SK-N-SH (cell line): ENCODE data around the gene PTX3. TPM values are rescaled to one million over a fixed set of nuclear protein-coding genes. Genes with fewer than 3 reads are reported as not detected.

Experiments used
- CTCF ChIA-PET: fragments of 300-600, 350-600 bp; formaldehyde crosslinking; extraction: SDS; loops from one replicate; lab custom pipeline; 2021; lab: Yijun Ruan, JAX
- POLR2A ChIA-PET: fragments of 350-600 bp; sonication (Branson Sonifier 250); formaldehyde crosslinking; extraction: SDS; loops from one replicate; lab custom pipeline; 2020; ENCODE audit warnings: antibody characterized with exemption, inconsistent platforms; lab: Yijun Ruan, JAX
- DNase-seq: peaks from one replicate; pipeline ENCODE4 v3.0.0; 2012
- H2AFZ ChIP-seq: fragments of 200-600 bp; sonication (generic); 2 replicates; pipeline ENCODE4 v1.8.1; 2016; ENCODE audit warnings: antibody characterized with exemption, mild to moderate bottlenecking, low read depth
- H3F3A ChIP-seq: fragments of 200-600 bp; sonication (generic); replicated peaks from 2 replicates; pipeline ENCODE3; 2016; ENCODE audit warnings: antibody characterized with exemption, mild to moderate bottlenecking; ENCODE audit not compliant: insufficient read depth
- H3K27ac ChIP-seq, 2 experiments: fragments of 200-500 bp in 1 of 2; fragments of 200-600 bp in 1 of 2; sonication (Bioruptor generic) in 1 of 2; sonication (generic), shearing (Covaris generic) in 1 of 2; 2 replicates each; pipeline versions ENCODE4 v1.5.1 to v1.6.1; 2014 to 2016; ENCODE audit warnings: low read depth in 2 of 2, inconsistent platforms in 1 of 2, low read length in 1 of 2, mild to moderate bottlenecking in 1 of 2, mixed read lengths in 1 of 2
- H3K27me3 ChIP-seq: fragments of 200-600 bp; sonication (generic), shearing (Covaris generic); 2 replicates; pipeline ENCODE4 v1.6.1; 2016; ENCODE audit warnings: mixed run types; ENCODE audit not compliant: insufficient read depth
- H3K36me3 ChIP-seq, 2 experiments: fragments of 200-500 bp in 1 of 2; fragments of 200-600 bp in 1 of 2; sonication (Bioruptor generic) in 1 of 2; sonication (generic) in 1 of 2; replicated peaks in 1 of 2; 2 replicates each; pipeline versions ENCODE3 to v1.5.1; 2014 to 2016; ENCODE audit warnings: low read length in 1 of 2, mild to moderate bottlenecking in 1 of 2; ENCODE audit not compliant: insufficient read depth in 2 of 2, control insufficient read depth in 1 of 2
- H3K4me1 ChIP-seq, 2 experiments: fragments of 200-500 bp in 1 of 2; fragments of 200-600 bp in 1 of 2; sonication (Bioruptor generic) in 1 of 2; sonication (generic), shearing (Covaris generic) in 1 of 2; 2 replicates each; pipeline versions ENCODE4 v1.5.1 to v1.6.1; 2014 to 2016; ENCODE audit warnings: low read depth in 1 of 2, low read length in 1 of 2, mixed run types in 1 of 2; ENCODE audit not compliant: insufficient read depth in 2 of 2, control insufficient read depth in 1 of 2
- H3K4me2 ChIP-seq: fragments of 200-600 bp; sonication (generic), shearing (Covaris generic); 2 replicates; pipeline ENCODE4 v1.6.1; 2017; ENCODE audit warnings: mixed run types
- H3K4me3 ChIP-seq, 2 experiments: fragments of 200-500 bp in 1 of 2; fragments of 200-600 bp in 1 of 2; sonication (Bioruptor generic) in 1 of 2; sonication (generic), shearing (Covaris generic) in 1 of 2; 2 replicates each; pipeline versions ENCODE4 v1.5.1 to v1.8.1; 2014 to 2016; ENCODE audit warnings: low read depth in 2 of 2, inconsistent platforms in 1 of 2, low read length in 1 of 2, mild to moderate bottlenecking in 1 of 2, mixed read lengths in 1 of 2, moderate library complexity in 1 of 2
- H3K79me2 ChIP-seq: fragments of 200-600 bp; sonication (generic); 2 replicates; pipeline ENCODE4 v1.8.1; 2017; ENCODE audit warnings: mild to moderate bottlenecking; ENCODE audit not compliant: insufficient read depth
- H3K9ac ChIP-seq: fragments of 200-600 bp; sonication (generic); 2 replicates; pipeline ENCODE4 v1.6.1; 2017; ENCODE audit warnings: mixed run types
- H3K9me2 ChIP-seq: fragments of 200-600 bp; sonication (generic); 2 replicates; pipeline ENCODE4 v1.6.1; 2017; ENCODE audit warnings: mixed run types
- H3K9me3 ChIP-seq: fragments of 200-600 bp; sonication (generic); 2 replicates; pipeline ENCODE4 v1.6.1; 2017; ENCODE audit warnings: mixed run types, mild to moderate bottlenecking, moderate library complexity
- H4K20me1 ChIP-seq: fragments of 200-600 bp; sonication (generic); 2 replicates; pipeline ENCODE4 v1.6.1; 2017; ENCODE audit warnings: mild to moderate bottlenecking, mixed run types; ENCODE audit not compliant: insufficient read depth
- CHD2 ChIP-seq: fragments of 150-350 bp; IDR thresholded peaks from 2 replicates; pipeline ENCODE4 v1.6.1; 2018; ENCODE audit warnings: low read length; ENCODE audit not compliant: partially characterized antibody
- EP300 ChIP-seq, 2 experiments: IDR thresholded peaks; 2 replicates each; pipeline versions ENCODE4 v1.4.0 to v1.6.1; 2012; ENCODE audit warnings: borderline replicate concordance in 1 of 2, low read depth in 1 of 2, low read length in 1 of 2
- FOSL2 ChIP-seq: IDR thresholded peaks from 2 replicates; pipeline ENCODE4 v1.4.0; 2012; ENCODE audit warnings: low read depth, mild to moderate bottlenecking, moderate library complexity, borderline replicate concordance
- GABPA ChIP-seq: IDR thresholded peaks from 2 replicates; pipeline ENCODE4 v1.4.0; 2012; ENCODE audit warnings: low read depth, mild to moderate bottlenecking
- GATA2 ChIP-seq: sonication (generic); formaldehyde crosslinking; IDR thresholded peaks from 2 replicates; pipeline ENCODE4 v1.5.0; 2020; ENCODE audit warnings: mild to moderate bottlenecking, missing genetic modification reagents
- MEF2A ChIP-seq: IDR thresholded peaks from 2 replicates; pipeline ENCODE4 v1.4.0; 2012; ENCODE audit warnings: low read depth, borderline replicate concordance
- MXI1 ChIP-seq: IDR thresholded peaks from 2 replicates; pipeline ENCODE4 v1.6.1; 2012; ENCODE audit warnings: mild to moderate bottlenecking, low read depth, low read length, improper control_type of control experiment
- NRF1 ChIP-seq: IDR thresholded peaks from 2 replicates; pipeline ENCODE4 v1.6.1; 2012; ENCODE audit warnings: low read depth, mild to moderate bottlenecking, low read length
- PBX3 ChIP-seq: IDR thresholded peaks from 2 replicates; pipeline ENCODE4; 2012
- POLR2AphosphoS5 ChIP-seq: IDR thresholded peaks from 2 replicates; pipeline ENCODE4 v1.6.1; 2012; ENCODE audit warnings: low read depth, low read length
- RAD21 ChIP-seq: IDR thresholded peaks from 2 replicates; pipeline ENCODE4 v1.6.1; 2012; ENCODE audit warnings: mild to moderate bottlenecking, low read length
- REST ChIP-seq: IDR thresholded peaks from 2 replicates; pipeline ENCODE4 v1.6.1; 2012; ENCODE audit warnings: mild to moderate bottlenecking, low read depth, low read length, moderate library complexity
- TAF1 ChIP-seq: IDR thresholded peaks from 2 replicates; pipeline ENCODE4 v1.6.1; 2012; ENCODE audit warnings: low read depth, mild to moderate bottlenecking, low read length, moderate library complexity, borderline replicate concordance
- TEAD4 ChIP-seq: IDR thresholded peaks from 2 replicates; pipeline ENCODE4 v1.4.0; 2012; ENCODE audit warnings: mild to moderate bottlenecking, borderline replicate concordance; ENCODE audit not compliant: insufficient read depth
- WGBS: methylation state at CpG from one replicate; pipeline ENCODE4 v1.1.6; 2017; ENCODE audit warnings: low lambda C conversion rate; 5-methylcytosine and 5-hydroxymethylcytosine counted together
- polyA plus RNA-seq, 3 experiments: library from polyadenylated mRNA; depleted of rRNA; stranded (reverse); fragments of >200 nt; gene quantifications; 2 replicates each; pipeline ENCODE4 v1.2.3, GENCODE V29; 2012
- TF ChIP-seq, protein P1 (sequence below): IDR thresholded peaks from 2 replicates; pipeline ENCODE4 v1.4.0; 2012; ENCODE audit warnings: low read depth

The PTX3 gene
- polyA plus RNA-seq, 1 of the 3 experiments (the other 2 are of a cell fraction) = 208 TPM

DNA sequence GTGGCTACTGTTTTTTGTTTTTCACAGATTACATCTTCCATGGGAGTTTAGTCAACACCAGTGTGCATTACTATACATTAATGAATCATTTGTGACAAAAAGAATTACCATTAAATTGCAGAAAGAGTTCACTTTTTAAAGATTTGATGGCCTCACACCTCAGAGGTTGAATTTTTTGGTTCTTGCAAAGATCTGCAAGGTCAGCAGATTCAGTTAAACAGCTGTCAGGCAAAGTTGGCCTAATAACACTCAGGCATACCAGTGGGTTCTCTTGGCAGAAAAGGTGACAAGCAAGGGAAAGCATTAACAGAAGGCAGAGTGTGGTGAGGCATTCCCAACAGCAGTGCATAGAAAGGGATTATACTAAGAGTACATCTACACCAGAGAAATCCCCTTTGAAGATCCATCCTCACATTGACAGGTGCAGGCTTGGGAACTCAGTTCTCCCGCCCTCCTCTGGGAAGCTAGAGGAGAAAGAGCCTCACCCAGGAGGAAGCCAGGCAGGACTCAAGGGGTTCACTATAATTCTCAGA, 24.3 kb upstream of the PTX3 start (continued):
- TF ChIP-seq REST (no peak), NRF1 (no peak), RAD21 (no peak)
- TF ChIP-seq, all 33 proteins: peak for 0

- no peak overlapping the region for H3K4me3 ChIP-seq
- peaks cover 0 to 6% of the 10 kb centered on the region in 2 experiments; a peak in 2 of 4 replicates for H3K4me1 ChIP-seq
- no peak overlapping the region for H2AFZ ChIP-seq
- no peaks in the 10 kb centered on the region for H3F3A ChIP-seq
- no peaks in the 10 kb centered on the region for H4K20me1 ChIP-seq
- TF ChIP-seq TEAD4 (no peak), CHD2 (no peak), GATA2 (CRISPR knock-in tag) (no peak), EP300 (IDR thresholded peaks at IDR 0.05; ENCODE audit: borderline replicate concordance in 1 of 2, low read depth in 1 of 2, low read length in 1 of 2) (no peak)
- no peaks in the 10 kb centered on the region for H3K9me2 ChIP-seq
- DNase-seq = no peak
- ChIA-PET POLR2A (no interaction called here), CTCF (no interaction called here)
- peaks cover 3% of the 10 kb centered on the region; the same call in 1 of the 2 replicates for H3K79me2 ChIP-seq
- H3K9ac ChIP-seq = no peak overlapping the region
- peaks cover 0 to 3% of the 10 kb centered on the region in 2 experiments for H3K36me3 ChIP-seq
- H3K9me3 ChIP-seq = no peaks in the 10 kb centered on the region
- H3K27me3 ChIP-seq = no peaks in the 10 kb centered on the region
- H3K4me2 ChIP-seq = no peak overlapping the region
- H3K27ac ChIP-seq = no peak overlapping the region
Measured at GRCh38 chr3:157414861-157415260, 21.8 kb upstream of the PTX3 start.

DNA sequence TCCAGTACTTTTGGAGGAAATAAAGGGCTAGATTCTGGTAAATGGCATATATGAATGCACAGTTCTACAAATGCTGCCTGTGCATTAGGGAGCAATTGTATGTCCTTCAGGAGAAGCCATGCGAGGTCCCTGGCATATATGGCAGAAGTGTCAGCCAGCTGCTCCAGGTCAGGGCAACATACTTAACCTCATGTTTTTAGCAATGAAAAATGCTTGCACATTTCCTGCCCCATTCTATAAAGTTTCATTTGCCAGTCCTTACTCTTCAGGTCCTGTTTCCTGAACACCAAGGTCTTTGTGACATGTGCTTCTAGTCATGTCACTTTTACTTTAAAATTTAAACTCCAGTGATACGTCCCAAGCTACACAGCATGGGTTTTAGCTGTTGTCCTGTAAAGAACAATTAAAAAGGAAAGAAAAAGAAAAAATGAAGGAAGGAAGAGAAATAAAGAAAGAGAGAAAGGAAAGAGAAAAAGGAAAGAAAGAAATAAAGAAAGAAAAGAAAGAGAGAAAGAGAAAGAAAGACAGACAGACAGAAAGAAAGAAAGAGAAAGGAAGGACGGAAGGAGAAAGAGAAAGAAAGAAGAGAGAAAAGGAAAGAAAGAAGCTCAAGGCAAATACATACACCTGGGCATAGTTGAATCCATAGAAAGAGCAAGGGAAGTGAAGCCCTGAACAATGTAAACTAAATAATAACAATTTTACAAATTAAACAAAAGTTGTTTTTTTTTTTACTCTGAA, 20.1 kb upstream of the PTX3 start:
- WGBS = 94% methylated on average over 3 of the region's 3 CpGs
- ChIA-PET POLR2A (no interaction called here), CTCF (interaction anchor here (1.1 kb wide), 1 partner anchor 10 kb away, joined by 3 read pairs; no protein-coding TSS in a partner anchor)
- TF ChIP-seq NRF1 = no peak
- TF ChIP-seq POLR2AphosphoS5 = no peak
- no peak for TF ChIP-seq MEF2A
- TF ChIP-seq GABPA = no peak
- no peak for TF ChIP-seq MXI1
- TF ChIP-seq, protein P1, sequence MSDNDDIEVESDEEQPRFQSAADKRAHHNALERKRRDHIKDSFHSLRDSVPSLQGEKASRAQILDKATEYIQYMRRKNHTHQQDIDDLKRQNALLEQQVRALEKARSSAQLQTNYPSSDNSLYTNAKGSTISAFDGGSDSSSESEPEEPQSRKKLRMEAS = no peak
- TF ChIP-seq RAD21 = no peak
- TF ChIP-seq PBX3 = no peak
- TF ChIP-seq TAF1 = no peak
- no peak for TF ChIP-seq FOSL2
- TF ChIP-seq EP300 (IDR thresholded peaks at IDR 0.05; ENCODE audit: borderline replicate concordance in 1 of 2, low read depth in 1 of 2, low read length in 1 of 2) = no peak
- no peak for TF ChIP-seq CHD2
- H3K9me3 ChIP-seq = no peaks in the 10 kb centered on the region
- H3K36me3 ChIP-seq = peaks cover 0 to 3% of the 10 kb centered on the region in 2 experiments
- H3K4me3 ChIP-seq = no peak overlapping the region
- H3F3A ChIP-seq = peaks cover 5% of the 10 kb centered on the region
- no peaks in the 10 kb centered on the region for H3K9me2 ChIP-seq
- peaks cover 3% of the 10 kb centered on the region; the same call in 1 of the 2 replicates for H3K79me2 ChIP-seq
- H3K9ac ChIP-seq = no peak overlapping the region; the same call in 1 of the 2 replicates
- no peak for DNase-seq
- peak overlapping the region in 1 of 2 experiments; percentile 42; a peak in 2 of 4 replicates for H3K27ac ChIP-seq
- H4K20me1 ChIP-seq = no peaks in the 10 kb centered on the region
- peak overlapping the region; percentile 43; the same call in 1 of the 2 replicates for H3K4me2 ChIP-seq
- no peak overlapping the region for H2AFZ ChIP-seq
- no peaks in the 10 kb centered on the region for H3K27me3 ChIP-seq
- H3K4me1 ChIP-seq = peaks cover 0 to 6% of the 10 kb centered on the region in 2 experiments; a peak in 2 of 4 replicates
